ENCODE data around the gene RILPL2.
"Not testable (repeated sequence)": the region's sequence is repeated elsewhere in the genome, so short reads cannot be mapped to it uniquely, and the experiment has no call there.

The RILPL2 gene

DNA sequence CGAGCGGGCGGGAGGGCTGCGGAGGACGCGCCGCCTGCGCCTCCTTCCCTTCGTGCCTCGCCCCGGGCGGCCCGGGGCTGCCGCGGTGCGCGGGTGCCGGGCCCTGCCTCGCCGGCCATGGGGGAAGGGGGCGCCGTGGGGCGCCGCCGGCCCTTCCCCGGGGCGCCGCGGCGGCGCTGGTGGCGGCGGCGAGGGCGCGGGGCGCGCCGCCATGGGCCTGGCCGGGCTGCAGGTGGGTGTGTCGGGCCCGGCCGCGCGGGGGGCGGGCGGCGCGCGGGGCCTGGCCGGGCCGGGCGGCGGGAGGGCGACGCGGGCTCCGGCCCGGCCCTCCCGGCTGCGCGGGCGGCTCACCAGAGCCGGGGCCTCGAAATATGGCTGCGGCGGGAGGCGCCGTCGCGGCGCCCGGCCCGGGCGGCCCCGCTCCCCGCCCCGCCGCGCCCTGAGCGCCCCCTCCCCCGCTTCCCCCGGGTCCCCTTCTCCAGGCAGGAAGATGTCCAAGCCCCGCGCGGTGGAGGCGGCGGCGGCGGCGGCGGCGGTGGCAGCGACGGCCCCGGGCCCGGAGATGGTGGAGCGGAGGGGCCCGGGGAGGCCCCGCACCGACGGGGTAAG lies 47.4 kb downstream of the RILPL2 start:
- Histone ChIP-seq H3K4me1 (ENCODE audit: control insufficient read depth, insufficient read depth, low read length) (peaks cover 30% of the 10 kb centered on the region), H3K9ac (ENCODE audit: low read length) (peak overlapping the region; percentile 88), H3K27me3 (replicated peaks; ENCODE audit: control insufficient read depth, insufficient read depth, low read length) (no peaks in the 10 kb centered on the region), H3K36me3 (ENCODE audit: control insufficient read depth, insufficient read depth, low read length, severe bottlenecking) (peaks cover 32% of the 10 kb centered on the region), H3K9me3 (ENCODE audit: control insufficient read depth, low read length) (no peaks in the 10 kb centered on the region), H3K4me3 (ENCODE audit: low read length) (peak overlapping the region; percentile 86)
- no peak for DNase-seq (ENCODE audit: low read depth)

DNA sequence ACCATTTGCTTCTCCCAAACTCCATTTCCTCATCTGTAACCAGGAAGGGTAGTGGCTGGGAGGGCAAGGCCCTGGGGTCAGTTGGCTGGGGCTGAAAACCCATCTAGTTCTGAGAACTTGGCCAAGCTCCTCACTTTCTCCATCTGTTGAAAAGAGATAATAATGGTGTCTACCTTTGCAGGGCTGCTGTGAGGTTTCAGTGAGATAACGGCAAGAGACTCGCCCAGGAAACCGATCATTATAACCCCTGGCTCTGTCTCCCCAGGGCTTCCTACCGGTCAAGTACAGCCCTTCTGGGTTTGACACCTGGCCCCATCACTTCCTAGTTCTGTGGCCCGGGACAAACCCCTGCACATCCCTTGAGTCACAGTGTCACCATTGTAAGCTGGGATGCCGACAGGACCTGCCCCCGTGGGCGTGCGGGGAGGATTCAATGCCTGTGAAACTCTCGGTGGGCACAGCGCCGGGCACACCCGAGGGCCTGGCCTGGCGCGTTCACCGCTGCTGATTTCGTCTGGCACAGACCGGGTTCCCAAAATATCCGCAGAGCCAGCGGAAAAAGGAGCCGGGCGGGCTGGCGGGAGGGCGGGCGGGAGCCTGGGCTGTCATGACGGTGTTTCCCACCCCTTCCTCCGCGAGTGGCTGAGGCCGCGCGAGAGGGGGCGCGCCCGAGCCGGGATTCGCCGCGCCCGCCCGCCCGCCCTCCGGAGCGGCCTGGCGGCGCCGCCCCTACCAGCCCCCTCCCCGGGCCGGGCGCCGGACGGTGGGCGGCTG lies 48.1 kb downstream of the RILPL2 start:
- peaks cover 30% of the 10 kb centered on the region for H3K4me1 ChIP-seq (ENCODE audit: control insufficient read depth, insufficient read depth, low read length)
- H3K36me3 ChIP-seq (ENCODE audit: control insufficient read depth, insufficient read depth, low read length, severe bottlenecking), result peaks cover 27% of the 10 kb centered on the region
- peak overlapping the region; percentile 85 for H3K9ac ChIP-seq (ENCODE audit: low read length)
- DNase-seq (ENCODE audit: low read depth), result peak; percentile 91
- H3K4me3 ChIP-seq (ENCODE audit: low read length), result peak overlapping the region; percentile 79
- no peaks in the 10 kb centered on the region for H3K27me3 ChIP-seq (replicated peaks; ENCODE audit: control insufficient read depth, insufficient read depth, low read length)
- no peaks in the 10 kb centered on the region for H3K9me3 ChIP-seq (ENCODE audit: control insufficient read depth, low read length)

DNA sequence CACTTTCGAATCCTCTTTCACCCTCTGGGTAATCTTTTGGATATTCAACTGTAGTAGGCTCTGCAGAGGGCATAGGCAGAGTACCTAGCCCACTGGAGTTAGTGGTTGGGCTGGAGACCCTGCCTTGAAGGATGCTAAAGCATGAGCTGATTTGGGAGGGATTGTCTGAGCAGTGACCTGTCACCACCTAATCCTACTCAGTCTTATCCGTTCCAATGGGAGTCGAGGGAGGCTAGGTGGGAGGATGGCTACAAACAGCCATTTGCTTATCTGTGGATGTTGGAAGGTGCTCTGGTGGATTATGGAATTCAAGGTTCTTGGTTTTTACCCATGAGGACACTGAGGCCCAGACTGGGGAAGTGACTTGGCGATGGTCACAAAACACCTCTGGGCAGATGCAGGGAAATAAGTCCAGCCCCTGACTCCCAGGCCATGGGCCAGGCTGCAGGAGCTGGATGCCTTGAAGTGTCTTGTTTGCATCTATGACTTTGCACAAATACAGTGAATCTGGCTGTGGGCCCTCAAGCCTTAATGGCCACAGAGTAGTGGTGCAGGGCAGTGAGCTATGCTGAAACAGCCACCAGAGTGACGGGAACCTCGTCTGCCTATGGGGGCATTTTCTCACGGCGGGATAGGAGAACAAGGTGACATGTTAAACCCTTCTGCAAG lies 48.8 kb downstream of the RILPL2 start:
- no peak for DNase-seq (ENCODE audit: low read depth)
- Histone ChIP-seq H3K36me3 (ENCODE audit: control insufficient read depth, insufficient read depth, low read length, severe bottlenecking) (peaks cover 21% of the 10 kb centered on the region), H3K9me3 (ENCODE audit: control insufficient read depth, low read length) (no peaks in the 10 kb centered on the region), H3K4me1 (ENCODE audit: control insufficient read depth, insufficient read depth, low read length) (peaks cover 30% of the 10 kb centered on the region), H3K4me3 (ENCODE audit: low read length) (peak overlapping the region; percentile 79), H3K27me3 (replicated peaks; ENCODE audit: control insufficient read depth, insufficient read depth, low read length) (no peaks in the 10 kb centered on the region), H3K9ac (ENCODE audit: low read length) (peak overlapping the region; percentile 85)

DNA sequence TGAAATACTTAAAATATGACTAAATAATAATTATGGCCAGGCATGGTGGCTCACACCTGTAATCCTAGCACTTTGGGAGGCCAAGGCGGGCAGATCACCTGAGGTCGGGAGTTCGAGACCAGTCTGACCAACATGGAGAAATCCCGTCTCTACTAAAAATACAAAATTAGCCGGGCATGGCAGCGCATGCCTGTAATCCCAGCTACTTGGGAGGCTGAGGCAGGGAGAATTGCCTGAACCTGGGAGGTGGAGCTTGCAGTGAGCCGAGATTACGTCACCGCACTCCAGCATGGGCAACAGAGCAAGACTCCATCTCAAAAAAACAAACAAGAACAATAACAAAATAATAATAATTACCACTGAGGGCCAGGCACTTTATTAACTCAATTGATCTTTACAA lies 50.9 kb downstream of the RILPL2 start:
- H3K4me3 ChIP-seq (ENCODE audit: low read length); H3K9ac ChIP-seq (ENCODE audit: low read length); H3K27me3 ChIP-seq (replicated peaks; ENCODE audit: control insufficient read depth, insufficient read depth, low read length); H3K36me3 ChIP-seq (ENCODE audit: control insufficient read depth, insufficient read depth, low read length, severe bottlenecking); DNase-seq (ENCODE audit: low read depth); H3K9me3 ChIP-seq (ENCODE audit: control insufficient read depth, low read length): not testable (repeated sequence)
- peaks cover 24% of the 10 kb centered on the region for H3K4me1 ChIP-seq (ENCODE audit: control insufficient read depth, insufficient read depth, low read length)

DNA sequence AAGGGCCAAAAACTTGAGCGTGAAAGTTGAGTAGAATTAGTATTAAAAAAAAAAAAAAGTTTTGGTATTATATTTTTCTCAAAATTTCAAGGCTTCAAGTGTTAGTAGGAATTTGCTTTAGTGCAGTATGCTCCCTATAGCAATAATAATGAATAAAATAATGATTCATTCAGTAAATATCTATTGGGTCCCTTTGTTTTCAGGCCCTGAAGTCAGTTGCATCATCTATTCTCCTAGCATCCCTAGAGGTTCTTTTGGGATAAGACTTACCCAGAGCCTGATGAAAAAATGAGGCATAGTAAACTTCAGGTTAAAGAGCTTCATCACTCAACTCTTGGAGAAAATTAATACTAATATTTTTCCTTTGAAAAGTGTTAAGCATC lies 51.5 kb downstream of the RILPL2 start:
- Histone ChIP-seq H3K4me3 (ENCODE audit: low read length) (peak overlapping the region; percentile 92), H3K9ac (ENCODE audit: low read length) (peak overlapping the region; percentile 81), H3K9me3 (ENCODE audit: control insufficient read depth, low read length) (no peaks in the 10 kb centered on the region), H3K4me1 (ENCODE audit: control insufficient read depth, insufficient read depth, low read length) (peaks cover 19% of the 10 kb centered on the region), H3K27me3 (replicated peaks; ENCODE audit: control insufficient read depth, insufficient read depth, low read length) (no peaks in the 10 kb centered on the region), H3K36me3 (ENCODE audit: control insufficient read depth, insufficient read depth, low read length, severe bottlenecking) (no peaks in the 10 kb centered on the region)
- DNase-seq (ENCODE audit: low read depth), result peak; percentile 73

DNA sequence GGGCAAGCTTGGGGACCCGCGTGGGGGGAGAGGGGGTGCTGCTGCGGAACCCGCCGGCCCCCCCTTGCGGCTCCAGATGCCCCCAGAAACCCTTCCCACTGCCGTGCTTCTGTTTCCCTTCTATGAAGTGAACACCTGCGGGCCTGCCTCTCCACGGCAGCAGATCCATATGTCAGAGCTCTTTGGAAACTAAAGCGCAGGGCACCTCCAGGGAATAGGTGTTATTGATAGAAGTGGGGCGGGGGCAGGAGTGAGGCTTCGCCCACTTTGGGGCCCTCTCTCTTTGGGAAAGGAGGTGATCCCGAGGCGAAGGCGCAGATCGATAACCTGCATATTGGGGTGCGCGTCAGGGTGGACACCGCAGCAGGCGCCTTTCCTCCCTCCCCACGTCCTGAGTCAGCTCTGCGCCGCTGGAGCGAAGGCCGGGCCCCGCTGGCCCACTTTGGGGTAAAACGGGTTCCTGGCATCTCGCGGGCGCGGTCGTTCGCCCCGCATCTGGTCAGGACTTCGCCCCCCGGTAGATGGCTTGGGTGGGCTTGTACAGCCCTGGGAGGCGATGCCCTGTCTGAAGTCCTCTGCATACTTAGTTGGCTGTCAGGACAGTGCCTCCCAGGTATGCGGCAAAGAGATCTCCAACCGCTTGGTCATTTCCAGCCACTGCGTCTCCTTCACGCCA lies 52.0 kb downstream of the RILPL2 start:
- Histone ChIP-seq H3K9me3 (ENCODE audit: control insufficient read depth, low read length) (no peaks in the 10 kb centered on the region), H3K36me3 (ENCODE audit: control insufficient read depth, insufficient read depth, low read length, severe bottlenecking) (no peaks in the 10 kb centered on the region), H3K4me3 (ENCODE audit: low read length) (peak overlapping the region; percentile 92), H3K9ac (ENCODE audit: low read length) (peak overlapping the region; percentile 81), H3K4me1 (ENCODE audit: control insufficient read depth, insufficient read depth, low read length) (peaks cover 18% of the 10 kb centered on the region), H3K27me3 (replicated peaks; ENCODE audit: control insufficient read depth, insufficient read depth, low read length) (no peaks in the 10 kb centered on the region)
- peak; percentile 67 for DNase-seq (ENCODE audit: low read depth)

DNA sequence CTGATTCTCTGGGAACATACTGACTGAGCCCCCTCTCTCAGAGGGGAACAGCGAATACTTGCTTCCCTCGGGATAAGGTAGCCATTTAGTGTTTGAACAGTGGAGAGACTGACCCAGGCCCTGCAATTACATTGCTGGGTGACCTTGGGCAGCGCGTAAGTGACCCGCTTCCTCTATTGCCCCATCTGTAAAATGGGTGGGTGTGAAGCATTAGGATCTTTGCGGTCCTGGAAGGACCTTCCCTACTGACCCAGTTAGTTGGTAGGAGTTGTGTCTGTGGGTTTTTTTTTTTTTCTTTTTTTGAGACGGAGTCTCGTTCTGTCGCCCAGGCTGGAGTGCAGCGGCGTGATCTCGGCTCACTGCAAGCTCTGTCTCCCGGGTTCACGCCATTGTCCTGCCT lies 53.8 kb downstream of the RILPL2 start:
- H3K27me3 ChIP-seq (replicated peaks; ENCODE audit: control insufficient read depth, insufficient read depth, low read length), result no peaks in the 10 kb centered on the region
- no peaks in the 10 kb centered on the region for H3K36me3 ChIP-seq (ENCODE audit: control insufficient read depth, insufficient read depth, low read length, severe bottlenecking)
- DNase-seq (ENCODE audit: low read depth), result no peak
- peaks cover 10% of the 10 kb centered on the region for H3K4me1 ChIP-seq (ENCODE audit: control insufficient read depth, insufficient read depth, low read length)
- no peak overlapping the region for H3K9ac ChIP-seq (ENCODE audit: low read length)
- H3K9me3 ChIP-seq (ENCODE audit: control insufficient read depth, low read length), result no peaks in the 10 kb centered on the region
- peak overlapping the region; percentile 87 for H3K4me3 ChIP-seq (ENCODE audit: low read length)

DNA sequence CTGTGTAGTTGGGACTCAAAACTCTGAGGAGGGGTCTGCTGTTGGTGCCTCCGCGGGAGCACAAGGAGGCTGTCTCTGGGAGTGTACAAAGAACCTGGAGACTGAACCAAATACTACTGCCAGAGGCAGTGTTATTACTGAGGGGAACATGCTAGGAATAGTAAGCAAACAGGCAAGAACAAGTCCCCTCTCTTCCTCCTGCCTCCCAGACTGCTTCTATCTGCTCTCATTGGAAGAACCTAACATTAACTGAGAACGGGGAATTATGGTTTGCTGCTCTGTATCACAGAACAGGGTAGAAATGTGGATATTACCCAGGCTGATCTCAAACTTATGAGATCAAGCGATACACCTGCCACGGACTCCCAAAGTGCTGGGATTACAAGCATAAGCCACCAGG lies 57.1 kb downstream of the RILPL2 start:
- DNase-seq (ENCODE audit: low read depth), result no peak
- H3K4me1 ChIP-seq (ENCODE audit: control insufficient read depth, insufficient read depth, low read length), result peaks cover 2% of the 10 kb centered on the region

DNA sequence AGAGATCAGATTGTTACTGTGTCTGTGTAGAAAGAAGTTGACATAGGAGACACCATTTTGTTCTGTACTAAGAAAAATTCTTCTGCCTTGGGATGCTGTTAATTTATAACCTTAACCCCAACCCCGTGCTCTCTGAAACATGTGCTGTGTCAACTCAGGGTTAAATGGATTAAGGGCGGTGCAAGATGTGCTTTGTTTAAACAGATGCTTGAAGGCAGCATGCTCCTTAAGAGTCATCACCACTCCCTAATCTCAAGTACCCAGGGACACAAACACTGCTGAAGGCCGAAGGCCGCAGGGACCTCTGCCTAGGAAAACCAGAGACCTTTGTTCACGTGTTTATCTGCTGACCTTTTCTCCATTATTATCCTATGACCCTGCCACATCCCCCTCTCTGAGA lies 64.1 kb downstream of the RILPL2 start:
- H3K36me3 ChIP-seq (ENCODE audit: control insufficient read depth, insufficient read depth, low read length, severe bottlenecking); DNase-seq (ENCODE audit: low read depth); H3K9me3 ChIP-seq (ENCODE audit: control insufficient read depth, low read length); H3K4me3 ChIP-seq (ENCODE audit: low read length); H3K27me3 ChIP-seq (replicated peaks; ENCODE audit: control insufficient read depth, insufficient read depth, low read length); H3K9ac ChIP-seq (ENCODE audit: low read length); H3K4me1 ChIP-seq (ENCODE audit: control insufficient read depth, insufficient read depth, low read length): not testable (repeated sequence)

More for the DNA sequence above, 57.1 kb downstream of the RILPL2 start:
- no peak overlapping the region for H3K4me3 ChIP-seq (ENCODE audit: low read length)
- no peaks in the 10 kb centered on the region for H3K27me3 ChIP-seq (replicated peaks; ENCODE audit: control insufficient read depth, insufficient read depth, low read length)
- no peaks in the 10 kb centered on the region for H3K36me3 ChIP-seq (ENCODE audit: control insufficient read depth, insufficient read depth, low read length, severe bottlenecking)
- no peak overlapping the region for H3K9ac ChIP-seq (ENCODE audit: low read length)
- no peaks in the 10 kb centered on the region for H3K9me3 ChIP-seq (ENCODE audit: control insufficient read depth, low read length)

DNA sequence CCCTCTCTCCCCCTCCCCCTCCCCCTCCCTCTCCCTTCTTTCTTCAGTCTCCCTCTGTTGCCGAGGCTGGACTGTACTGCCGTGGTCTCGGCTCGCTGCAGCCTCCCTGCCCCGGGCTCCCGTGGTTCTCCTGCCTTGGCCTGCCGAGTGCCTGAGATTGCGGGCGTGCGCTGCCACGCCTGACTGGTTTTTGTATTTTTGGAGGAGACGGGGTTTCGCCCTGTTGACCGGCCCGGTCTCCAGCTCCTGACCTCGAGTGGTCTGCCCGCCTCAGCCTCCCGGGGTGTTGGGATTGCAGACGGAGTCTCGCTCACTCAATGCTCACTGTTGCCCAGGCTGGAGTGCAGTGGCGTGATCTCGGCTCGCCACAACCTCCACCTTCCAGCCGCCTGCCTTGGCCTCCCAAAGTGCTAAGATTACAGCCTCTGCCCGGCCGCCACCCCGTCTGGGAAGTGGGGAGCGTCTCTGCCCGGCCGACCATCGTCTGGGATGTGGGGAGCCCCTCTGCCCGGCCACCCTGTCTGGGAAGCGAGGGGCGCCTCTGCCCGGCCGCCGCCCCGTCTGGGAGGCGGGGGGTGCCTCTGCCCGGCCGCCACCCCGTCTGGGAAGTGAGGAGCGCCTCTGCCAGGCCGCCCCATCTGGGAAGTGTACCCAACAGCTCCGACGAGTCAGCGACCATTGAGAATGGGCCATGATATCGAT lies 64.7 kb downstream of the RILPL2 start:
- H3K27me3 ChIP-seq (replicated peaks; ENCODE audit: control insufficient read depth, insufficient read depth, low read length); H3K9ac ChIP-seq (ENCODE audit: low read length); DNase-seq (ENCODE audit: low read depth); H3K9me3 ChIP-seq (ENCODE audit: control insufficient read depth, low read length); H3K36me3 ChIP-seq (ENCODE audit: control insufficient read depth, insufficient read depth, low read length, severe bottlenecking); H3K4me1 ChIP-seq (ENCODE audit: control insufficient read depth, insufficient read depth, low read length); H3K4me3 ChIP-seq (ENCODE audit: low read length): not testable (repeated sequence)

DNA sequence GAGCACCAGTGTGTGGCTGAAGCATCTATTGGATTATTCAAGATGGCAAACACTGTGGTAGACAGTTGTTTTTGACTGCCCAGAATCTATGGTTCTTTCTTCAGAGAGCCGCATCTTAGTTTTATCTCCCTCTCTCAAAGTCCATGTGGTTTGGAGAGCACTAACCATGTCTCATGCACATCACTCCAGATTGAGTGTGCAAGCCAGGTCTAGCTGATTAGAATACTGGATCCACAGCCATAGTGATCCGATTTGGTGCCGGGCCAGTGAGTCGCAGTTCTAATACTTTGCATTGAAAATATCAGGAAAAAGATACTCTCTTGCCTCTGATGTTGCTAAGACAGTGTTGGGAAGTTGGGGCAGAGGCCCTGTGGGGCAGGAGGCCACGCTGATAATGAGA lies 67.3 kb downstream of the RILPL2 start:
- Histone ChIP-seq H3K4me1 (ENCODE audit: control insufficient read depth, insufficient read depth, low read length) (no peaks in the 10 kb centered on the region), H3K9me3 (ENCODE audit: control insufficient read depth, low read length) (no peaks in the 10 kb centered on the region), H3K4me3 (ENCODE audit: low read length) (no peak overlapping the region), H3K36me3 (ENCODE audit: control insufficient read depth, insufficient read depth, low read length, severe bottlenecking) (no peaks in the 10 kb centered on the region), H3K9ac (ENCODE audit: low read length) (no peak overlapping the region), H3K27me3 (replicated peaks; ENCODE audit: control insufficient read depth, insufficient read depth, low read length) (no peaks in the 10 kb centered on the region)
- no peak for DNase-seq (ENCODE audit: low read depth)
